Adrenal gland (tissue), 12 donors: ENCODE data around the gene EFHD1. TPM values are rescaled to one million over a fixed set of nuclear protein-coding genes. Genes with fewer than 3 reads are reported as not detected.

Source experiments
- DNase-seq, 7 donors: peaks; one replicate each; pipeline ENCODE4 v3.0.0-alpha.2; 2019 to 2020
- H3K27ac ChIP-seq, 5 donors: fragments of 200-600 bp; sonication (generic) in 4 of 5; 1 replicate in 3 of 5; 2 replicates in 2 of 5; pipeline versions ENCODE4 v1.5.1 to v1.8.0; 2016 to 2020; ENCODE audit warnings: mild to moderate bottlenecking in 1 of 5
- H3K27me3 ChIP-seq: fragments of 200-600 bp; 2 replicates; pipeline ENCODE4 v1.8.0; 2021
- H3K36me3 ChIP-seq, 2 donors: fragments of 200-600 bp; replicated peaks in 1 of 2; 1 replicate in 1 of 2; 2 replicates in 1 of 2; pipeline versions ENCODE4 v1.5.1 to v1.8.0; 2018 to 2022
- H3K4me1 ChIP-seq, 2 donors: fragments of 200-600 bp; replicated peaks in 1 of 2; 1 replicate in 1 of 2; 2 replicates in 1 of 2; pipeline versions ENCODE4 v1.5.1 to v1.8.0; 2018 to 2021
- H3K4me3 ChIP-seq, 4 donors: fragments of 200-600 bp; sonication (generic) in 3 of 4; one replicate each; pipeline ENCODE4 v1.5.1; 2016 to 2018
- H3K9me3 ChIP-seq, 3 donors: fragments of 200-600 bp; sonication (generic) in 1 of 3; replicated peaks in 1 of 3; 1 replicate in 2 of 3; 2 replicates in 1 of 3; pipeline versions ENCODE4 v1.5.1 to v1.8.0; 2016 to 2021
- POLR2A ChIP-seq, 2 donors: fragments of 450-650 bp; IDR thresholded peaks; one replicate each; pipeline ENCODE4 v1.6.1; 2017; ENCODE audit warnings: antibody characterized with exemption in 2 of 2, mild to moderate bottlenecking in 2 of 2, moderate library complexity in 1 of 2
- WGBS, 4 donors: extraction: QIAGEN DNeasy Blood & Tissue Kit in 2 of 4; methylation state at CpG; one replicate each; pipeline versions ENCODE4 v1.1.5 to v1.1.7; 2013 to 2017; 5-methylcytosine and 5-hydroxymethylcytosine counted together
- intact Hi-C, 2 donors: fragments of 100-400 bp; cut with DNase I; formaldehyde crosslinking; loops; one replicate each; pipeline versions ENCODE4 v1.14.1 to v1.15.0; 2022 to 2023
- polyA plus RNA-seq, 3 donors: library from polyadenylated mRNA; stranded (reverse); fragments of 200-250 nt in 2 of 3; fragments of 350-450 nt in 1 of 3; fragmentation: Illumina TruSeq in 1 of 3; extraction: RNeasy Lipid Tissue Mini Kit (QIAGEN cat#74804) in 1 of 3; gene quantifications; one replicate each; pipeline ENCODE4 v1.2.3, GENCODE V29; 2013 to 2014
- total RNA-seq, 9 donors: library from RNA; depleted of rRNA in 4 of 9; stranded (reverse); fragments of >200 nt in 4 of 9; fragments of 120-200 nt in 1 of 9; fragmentation: NEBNext Ultra II Directional in 1 of 9; extraction: Animal tissue kit (Norgen Biotek cat#: 25700) in 1 of 9; gene quantifications; one replicate each; pipeline versions ENCODE4 v1.1.0 to v1.2.4, GENCODE V29; 2013 to 2023
- TF ChIP-seq, protein P1 (sequence below), 6 experiments: fragments of 450-650 bp in 4 of 6; fragments of 200-600 bp in 2 of 6; sonication (generic) in 1 of 6; IDR thresholded peaks; 1 replicate in 5 of 6; 2 replicates in 1 of 6; pipeline versions ENCODE4 v1.5.1 to v1.8.0; 2016 to 2021; ENCODE audit warnings: antibody characterized with exemption in 6 of 6, mild to moderate bottlenecking in 2 of 6, moderate library complexity in 1 of 6
- donor health status: healthy with polysubstance abuse.
- donor health status: Bipolar disorder and iron deficiency.
- donor health status: DM: yes; HTN: yes; CAD: no.
- donor health status: DM: no; HTN: no; CAD: no.
- donor health status: DM: no; HTN: no; CAD: no.
- donor health status: DM: yes; HTN: yes; CAD: no.

EFHD1 gene
- total and polyA plus RNA-seq, 12 donors: 0.50 to 12.9 (median 6.3) TPM

DNA sequence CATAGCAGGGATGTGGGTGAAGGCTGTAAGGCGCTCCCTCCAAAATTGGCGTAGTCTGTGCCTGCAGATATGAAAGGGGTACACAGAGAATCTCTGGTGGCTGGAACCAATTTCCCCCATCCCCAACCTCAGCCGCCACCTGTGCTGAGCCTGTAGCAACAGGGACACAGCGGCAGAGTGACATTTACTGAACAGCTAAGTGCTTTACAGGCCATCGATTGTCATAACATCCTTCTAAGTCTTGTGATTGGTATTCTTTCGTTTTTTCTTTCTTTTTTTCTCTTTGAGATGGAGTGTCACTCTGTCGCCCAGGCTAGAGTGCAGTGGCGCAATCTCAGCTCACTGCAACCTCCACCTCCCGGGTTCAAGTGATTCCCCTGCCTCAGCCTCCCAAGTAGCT, 12.2 kb upstream of the EFHD1 start:
- Histone ChIP-seq H3K27me3 (no peaks in the 10 kb centered on the region), H3K4me1 (no peaks in the 10 kb centered on the region), H3K4me3 (no peak overlapping the region), H3K27ac (no peak overlapping the region), H3K9me3 (no peaks in the 10 kb centered on the region), H3K36me3 (no peaks in the 10 kb centered on the region)
- DNase-seq: no peak
- intact Hi-C loops: no loop called here
- TF ChIP-seq, protein P1, sequence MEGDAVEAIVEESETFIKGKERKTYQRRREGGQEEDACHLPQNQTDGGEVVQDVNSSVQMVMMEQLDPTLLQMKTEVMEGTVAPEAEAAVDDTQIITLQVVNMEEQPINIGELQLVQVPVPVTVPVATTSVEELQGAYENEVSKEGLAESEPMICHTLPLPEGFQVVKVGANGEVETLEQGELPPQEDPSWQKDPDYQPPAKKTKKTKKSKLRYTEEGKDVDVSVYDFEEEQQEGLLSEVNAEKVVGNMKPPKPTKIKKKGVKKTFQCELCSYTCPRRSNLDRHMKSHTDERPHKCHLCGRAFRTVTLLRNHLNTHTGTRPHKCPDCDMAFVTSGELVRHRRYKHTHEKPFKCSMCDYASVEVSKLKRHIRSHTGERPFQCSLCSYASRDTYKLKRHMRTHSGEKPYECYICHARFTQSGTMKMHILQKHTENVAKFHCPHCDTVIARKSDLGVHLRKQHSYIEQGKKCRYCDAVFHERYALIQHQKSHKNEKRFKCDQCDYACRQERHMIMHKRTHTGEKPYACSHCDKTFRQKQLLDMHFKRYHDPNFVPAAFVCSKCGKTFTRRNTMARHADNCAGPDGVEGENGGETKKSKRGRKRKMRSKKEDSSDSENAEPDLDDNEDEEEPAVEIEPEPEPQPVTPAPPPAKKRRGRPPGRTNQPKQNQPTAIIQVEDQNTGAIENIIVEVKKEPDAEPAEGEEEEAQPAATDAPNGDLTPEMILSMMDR (IDR thresholded peaks at IDR 0.05): no peak
- no peak for TF ChIP-seq POLR2A (IDR thresholded peaks at IDR 0.05)
- WGBS, 4 donors: 87 to 96% (median 92%) methylated on average over 8 to 9 of the region's 9 CpGs

DNA sequence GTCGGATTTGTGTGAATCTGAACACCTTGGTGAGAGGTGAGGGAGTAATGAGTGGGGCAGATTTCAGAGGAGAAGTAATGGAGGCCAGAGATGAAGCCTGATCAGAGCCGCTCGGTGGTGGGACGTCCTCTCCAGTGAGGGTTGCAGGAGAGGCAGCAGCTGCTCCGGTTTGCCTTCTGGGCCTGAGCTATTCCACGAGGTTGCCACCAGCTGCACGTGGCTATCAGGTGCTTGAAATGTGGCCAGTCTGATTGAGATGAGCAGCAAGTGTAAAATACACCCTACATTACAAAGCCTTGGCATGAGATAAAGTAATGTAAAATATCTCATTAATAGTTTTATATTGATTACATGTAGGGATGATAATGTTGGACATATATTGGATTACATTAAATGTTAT, 10.8 kb upstream of the EFHD1 start:
- Histone ChIP-seq H3K27ac (no peak overlapping the region), H3K4me1 (no peaks in the 10 kb centered on the region), H3K36me3 (no peaks in the 10 kb centered on the region), H3K27me3 (no peaks in the 10 kb centered on the region), H3K4me3 (no peak overlapping the region), H3K9me3 (no peaks in the 10 kb centered on the region)
- intact Hi-C loops: no loop called here
- WGBS, 4 donors: 64 to 73% (median 68%) methylated on average over 7 of the region's 7 CpGs
- no peak for DNase-seq
- TF ChIP-seq, protein P1 (IDR thresholded peaks at IDR 0.05): no peak
- TF ChIP-seq POLR2A (IDR thresholded peaks at IDR 0.05): no peak

DNA sequence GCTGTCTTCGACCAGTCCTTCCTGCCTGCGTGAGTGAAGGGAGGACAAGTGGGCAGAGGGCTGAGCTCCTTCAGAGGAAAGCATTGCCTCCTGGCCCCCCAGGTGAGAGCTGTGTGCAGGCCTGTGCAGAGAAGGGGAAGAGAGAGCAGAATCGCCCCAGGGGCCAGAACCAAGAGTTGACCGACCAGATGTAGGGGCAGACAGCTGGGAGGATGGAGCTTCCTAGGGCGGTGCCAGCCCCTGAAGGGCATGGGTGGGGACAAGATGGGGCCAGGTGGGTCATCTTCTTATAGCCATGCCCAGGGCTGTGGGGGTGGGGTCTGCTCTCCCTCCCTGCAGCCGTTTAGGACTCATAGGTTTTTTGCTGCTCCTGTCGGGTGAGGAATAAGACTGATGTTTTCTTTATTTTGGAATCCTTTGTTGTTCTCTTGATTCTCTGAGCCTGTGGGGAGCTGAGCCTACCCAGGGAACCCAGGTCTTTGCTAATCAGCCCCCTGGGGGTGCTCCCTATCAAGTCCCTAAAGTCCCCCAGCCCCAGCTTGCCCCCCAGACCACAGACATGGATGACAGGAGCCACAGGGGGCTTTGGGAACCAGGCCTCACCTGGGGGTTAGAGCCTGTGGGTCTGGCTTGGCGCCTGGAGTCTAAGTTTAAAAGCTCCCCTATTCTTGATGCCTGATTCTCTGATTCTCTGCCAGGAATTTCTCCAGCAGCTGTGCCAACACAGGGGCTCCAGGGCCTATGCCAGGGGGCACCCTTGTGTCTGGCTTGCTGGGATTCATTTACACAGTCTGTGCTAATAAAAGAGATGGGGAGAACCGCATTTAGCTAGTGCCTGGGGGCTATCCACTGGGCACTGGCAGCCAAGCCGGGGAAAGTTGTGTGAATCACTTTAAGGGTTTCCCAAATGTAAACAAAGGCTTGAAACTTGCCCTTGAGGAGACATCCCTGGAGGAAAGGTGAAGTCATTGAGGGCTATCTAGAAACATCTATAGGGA, 9.3 kb upstream of the EFHD1 start:
- Histone ChIP-seq H3K36me3 (no peaks in the 10 kb centered on the region), H3K27ac (no peak overlapping the region), H3K27me3 (no peaks in the 10 kb centered on the region), H3K4me3 (no peak overlapping the region), H3K9me3 (no peaks in the 10 kb centered on the region), H3K4me1 (no peaks in the 10 kb centered on the region)
- TF ChIP-seq, protein P1 (IDR thresholded peaks at IDR 0.05): no peak
- no peak for TF ChIP-seq POLR2A (IDR thresholded peaks at IDR 0.05)
- WGBS, 4 donors: 69 to 88% (median 80%) methylated on average over 10 of the region's 10 CpGs
- intact Hi-C loops: no loop called here
- no peak for DNase-seq

DNA sequence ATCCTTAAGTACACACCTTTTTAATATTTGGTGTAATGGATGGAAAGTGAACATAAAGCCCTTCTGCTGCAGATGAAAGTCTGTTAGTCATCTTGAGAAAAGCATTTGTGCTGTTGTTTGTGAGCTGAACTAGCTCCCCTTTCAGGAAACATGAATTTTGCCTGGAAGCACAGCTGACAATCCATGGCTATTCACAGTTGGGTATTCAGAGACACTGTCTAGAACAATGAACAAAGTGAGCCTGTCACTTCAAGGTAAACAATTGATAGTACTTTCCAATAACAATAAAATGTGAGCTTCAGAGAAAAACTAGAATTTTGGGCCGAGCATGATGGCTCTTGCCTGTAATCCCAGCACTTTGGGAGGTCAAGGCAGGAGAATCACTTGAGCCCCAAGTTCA, 6.8 kb upstream of the EFHD1 start:
- H3K4me1 ChIP-seq: no peaks in the 10 kb centered on the region
- intact Hi-C loops: no loop called here
- no peak overlapping the region for H3K4me3 ChIP-seq
- no peak overlapping the region for H3K27ac ChIP-seq
- WGBS, 4 donors: 50 to 87% (median 70%) methylated on average over 1 of the region's 1 CpG
- no peaks in the 10 kb centered on the region for H3K9me3 ChIP-seq
- DNase-seq: no peak
- TF ChIP-seq, protein P1 (IDR thresholded peaks at IDR 0.05): no peak
- TF ChIP-seq POLR2A (IDR thresholded peaks at IDR 0.05): no peak
- H3K27me3 ChIP-seq: no peaks in the 10 kb centered on the region
- no peaks in the 10 kb centered on the region for H3K36me3 ChIP-seq
